Stimulated activated CD4-positive, alpha-beta T cell treated with anti-CD3 and anti-CD28 coated beads, TNF-alpha, amount 100 ng/mL, for 48 hours (primary cell): ENCODE results near the gene FMNL3.
"Not testable (repeated sequence)": the region's sequence is repeated elsewhere in the genome, so short reads cannot be mapped to it uniquely, and the experiment has no call there.

Experiments
- DNase-seq, 3 donors: peaks; one replicate each; pipeline ENCODE4 v3.0.0-alpha.2; 2020; ENCODE audit warnings: low read depth in 3 of 3

The FMNL3 gene, protein sequence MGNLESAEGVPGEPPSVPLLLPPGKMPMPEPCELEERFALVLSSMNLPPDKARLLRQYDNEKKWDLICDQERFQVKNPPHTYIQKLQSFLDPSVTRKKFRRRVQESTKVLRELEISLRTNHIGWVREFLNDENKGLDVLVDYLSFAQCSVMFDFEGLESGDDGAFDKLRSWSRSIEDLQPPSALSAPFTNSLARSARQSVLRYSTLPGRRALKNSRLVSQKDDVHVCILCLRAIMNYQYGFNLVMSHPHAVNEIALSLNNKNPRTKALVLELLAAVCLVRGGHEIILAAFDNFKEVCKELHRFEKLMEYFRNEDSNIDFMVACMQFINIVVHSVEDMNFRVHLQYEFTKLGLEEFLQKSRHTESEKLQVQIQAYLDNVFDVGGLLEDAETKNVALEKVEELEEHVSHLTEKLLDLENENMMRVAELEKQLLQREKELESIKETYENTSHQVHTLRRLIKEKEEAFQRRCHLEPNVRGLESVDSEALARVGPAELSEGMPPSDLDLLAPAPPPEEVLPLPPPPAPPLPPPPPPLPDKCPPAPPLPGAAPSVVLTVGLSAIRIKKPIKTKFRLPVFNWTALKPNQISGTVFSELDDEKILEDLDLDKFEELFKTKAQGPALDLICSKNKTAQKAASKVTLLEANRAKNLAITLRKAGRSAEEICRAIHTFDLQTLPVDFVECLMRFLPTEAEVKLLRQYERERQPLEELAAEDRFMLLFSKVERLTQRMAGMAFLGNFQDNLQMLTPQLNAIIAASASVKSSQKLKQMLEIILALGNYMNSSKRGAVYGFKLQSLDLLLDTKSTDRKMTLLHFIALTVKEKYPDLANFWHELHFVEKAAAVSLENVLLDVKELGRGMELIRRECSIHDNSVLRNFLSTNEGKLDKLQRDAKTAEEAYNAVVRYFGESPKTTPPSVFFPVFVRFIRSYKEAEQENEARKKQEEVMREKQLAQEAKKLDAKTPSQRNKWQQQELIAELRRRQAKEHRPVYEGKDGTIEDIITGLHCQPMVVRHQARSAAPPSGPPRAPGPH

DNA sequence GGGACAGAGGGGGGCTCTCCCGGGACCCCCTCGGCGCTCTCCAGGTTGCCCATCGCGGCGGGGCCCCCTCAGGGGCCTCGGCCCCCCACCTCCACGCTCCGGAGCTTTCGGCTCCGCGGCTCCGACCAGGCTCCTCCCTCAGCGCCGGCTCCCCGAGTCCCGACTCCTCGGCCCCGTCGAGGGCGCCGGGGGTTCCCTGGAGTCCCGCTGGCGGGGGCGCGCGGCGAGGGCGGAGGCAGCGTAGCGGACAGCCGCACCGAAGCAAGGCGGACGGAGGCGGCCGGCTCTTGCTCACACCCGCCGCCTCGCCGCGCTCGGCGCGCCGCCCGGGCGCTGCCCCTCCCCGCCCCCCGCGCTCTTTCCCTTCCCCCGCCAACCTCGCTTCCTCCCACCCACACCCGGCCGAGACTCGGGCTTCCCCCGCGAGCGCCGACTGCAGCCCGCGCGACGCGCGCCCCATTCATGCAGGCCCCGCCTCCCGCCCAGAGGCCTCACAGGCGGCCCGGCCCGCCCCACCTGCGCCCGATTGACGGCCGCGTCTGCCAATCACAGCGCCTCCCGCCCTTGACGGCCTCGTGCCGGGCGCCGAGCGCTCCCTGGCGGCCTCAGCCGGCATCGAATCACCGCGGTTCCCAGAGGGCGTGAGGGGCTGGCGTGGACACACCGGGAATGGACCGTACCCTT, at the start of gene FMNL3:
Gene FMNL3 (minus strand): TSS at position 278 of the 684 bp plus-strand sequence. CDS start 225 bp downstream, at position 53.
- peak; percentile 95 to 99 (median 99) for DNase-seq

DNA sequence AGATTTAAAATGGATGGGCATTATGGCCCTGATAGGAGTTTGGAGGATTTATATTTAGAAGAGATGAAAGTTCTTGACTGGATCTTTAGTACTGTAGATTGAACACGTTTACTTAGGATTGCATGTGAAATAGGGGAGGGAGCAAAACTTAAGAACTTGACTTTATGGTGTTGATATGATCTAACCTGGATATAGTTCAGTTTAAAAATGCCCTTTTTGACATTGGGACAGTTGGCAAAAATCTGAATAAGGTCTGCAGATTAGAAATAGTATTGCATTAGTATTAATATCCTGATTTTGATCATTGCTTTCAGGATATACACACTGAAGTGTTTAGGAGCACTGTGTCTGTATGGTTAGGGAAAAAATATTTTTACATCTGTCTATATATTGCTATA, 43.8 kb upstream of the FMNL3 start:
- DNase-seq, result no peak

DNA sequence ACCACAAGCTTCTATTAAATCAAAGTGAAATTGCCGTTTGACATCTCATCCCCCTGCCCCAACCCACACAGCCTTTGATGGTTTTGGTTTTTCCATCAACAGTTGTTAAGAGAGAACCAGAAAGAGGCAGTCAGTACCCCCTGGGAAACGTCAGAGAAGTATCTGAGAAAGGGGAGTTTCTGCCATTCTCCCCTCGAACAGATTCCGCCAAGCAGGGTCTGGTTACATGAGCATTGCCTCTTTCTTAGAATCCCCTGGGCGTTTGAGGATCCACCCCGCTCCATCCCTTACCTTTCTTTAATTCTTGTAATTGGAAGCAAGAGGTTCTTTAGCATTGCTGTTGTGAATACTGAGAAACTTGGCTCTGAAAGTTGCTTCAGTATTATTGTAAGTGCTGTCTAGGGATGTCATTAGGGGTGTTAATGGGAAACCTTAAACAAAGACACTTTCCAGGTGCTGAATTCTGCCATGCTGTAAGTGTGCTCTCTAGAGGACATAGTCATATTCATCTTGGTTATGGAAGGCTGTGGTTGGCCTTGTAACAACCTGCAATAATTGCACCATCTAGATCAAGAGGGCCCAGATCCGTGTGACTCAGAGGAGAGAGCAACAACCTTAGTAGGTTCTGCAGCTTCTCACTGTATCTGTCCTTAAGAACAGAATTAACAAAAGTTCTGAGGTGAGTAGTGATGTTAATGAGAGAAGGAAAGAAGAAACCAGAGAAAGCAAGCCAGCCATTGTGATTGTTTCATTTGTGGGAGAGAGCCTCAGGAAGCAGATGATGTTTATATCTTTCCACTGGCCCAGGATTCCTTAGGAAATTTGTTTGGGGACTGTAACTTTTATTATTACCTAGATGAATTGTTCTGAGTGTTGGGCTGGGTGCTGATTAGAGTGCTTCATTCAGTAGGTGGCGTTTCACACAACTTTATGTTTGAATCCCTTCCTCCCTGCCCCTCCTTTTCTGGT, 43.1 kb upstream of the FMNL3 start:
- peak; percentile 36 to 61 (median 50) for DNase-seq

DNA sequence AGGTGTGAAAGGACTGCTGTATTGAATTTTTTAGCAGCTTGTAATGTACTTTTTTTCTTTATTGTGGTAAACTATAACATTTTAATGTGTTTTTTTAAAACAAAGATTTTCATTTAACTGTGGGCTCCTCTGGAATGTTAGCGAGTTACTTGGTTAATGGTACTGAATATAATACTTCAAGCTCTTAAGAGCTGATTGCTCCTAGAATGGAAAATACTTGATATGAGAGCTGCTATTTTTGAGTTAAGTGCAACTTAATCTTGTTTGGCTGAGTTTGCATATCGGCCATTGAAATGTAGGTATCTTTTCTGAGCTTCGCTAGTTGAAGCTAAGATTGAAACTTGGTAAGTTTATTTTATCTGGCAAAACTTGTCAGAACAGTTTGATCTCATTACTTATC, 41.6 kb upstream of the FMNL3 start:
- DNase-seq, result no peak

DNA sequence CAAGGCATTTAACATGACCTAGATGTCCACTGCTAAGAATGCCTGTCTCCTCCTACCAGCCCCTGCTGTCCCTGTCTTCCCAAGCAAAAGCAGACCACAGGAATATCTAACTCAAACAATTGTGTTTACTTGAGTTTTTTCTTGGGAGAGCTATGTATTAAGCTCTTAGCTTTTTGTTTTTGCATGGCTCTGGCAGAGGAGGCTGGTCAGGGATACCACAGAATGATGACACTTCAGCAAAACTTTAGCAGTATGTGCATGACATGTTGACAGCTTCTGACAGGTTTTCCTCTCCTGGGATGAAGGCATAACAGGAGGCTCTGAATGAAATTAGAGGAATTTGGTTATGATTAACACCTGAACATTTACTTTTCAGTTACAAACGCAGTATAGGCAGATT, 41.1 kb upstream of the FMNL3 start:
- DNase-seq, result no peak

DNA sequence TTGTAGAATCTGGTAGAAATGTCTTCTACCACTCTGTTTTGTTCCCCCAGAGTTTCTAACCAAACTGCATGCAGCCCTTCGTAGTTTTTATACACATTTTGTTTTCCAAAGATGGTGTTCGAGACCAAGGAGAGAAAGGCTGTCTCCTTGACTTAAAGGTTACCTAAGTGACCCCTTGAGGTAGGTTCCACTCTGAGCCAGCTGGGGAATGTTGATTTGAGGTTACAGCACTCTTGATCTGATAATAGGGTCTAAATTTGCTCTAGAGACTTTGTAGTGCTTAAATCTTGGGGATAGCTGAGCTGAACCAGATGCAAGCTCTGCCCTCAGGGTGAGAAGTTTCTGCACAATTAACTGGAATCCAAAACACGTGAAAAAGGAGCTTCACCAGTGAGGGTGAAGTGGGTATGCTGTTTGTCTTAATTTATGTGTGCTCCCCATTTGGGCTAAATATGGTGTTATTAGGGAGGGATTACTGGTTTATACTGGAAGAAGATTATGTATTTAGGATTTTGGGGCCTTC, 37.2 kb upstream of the FMNL3 start:
- DNase-seq, result no peak

DNA sequence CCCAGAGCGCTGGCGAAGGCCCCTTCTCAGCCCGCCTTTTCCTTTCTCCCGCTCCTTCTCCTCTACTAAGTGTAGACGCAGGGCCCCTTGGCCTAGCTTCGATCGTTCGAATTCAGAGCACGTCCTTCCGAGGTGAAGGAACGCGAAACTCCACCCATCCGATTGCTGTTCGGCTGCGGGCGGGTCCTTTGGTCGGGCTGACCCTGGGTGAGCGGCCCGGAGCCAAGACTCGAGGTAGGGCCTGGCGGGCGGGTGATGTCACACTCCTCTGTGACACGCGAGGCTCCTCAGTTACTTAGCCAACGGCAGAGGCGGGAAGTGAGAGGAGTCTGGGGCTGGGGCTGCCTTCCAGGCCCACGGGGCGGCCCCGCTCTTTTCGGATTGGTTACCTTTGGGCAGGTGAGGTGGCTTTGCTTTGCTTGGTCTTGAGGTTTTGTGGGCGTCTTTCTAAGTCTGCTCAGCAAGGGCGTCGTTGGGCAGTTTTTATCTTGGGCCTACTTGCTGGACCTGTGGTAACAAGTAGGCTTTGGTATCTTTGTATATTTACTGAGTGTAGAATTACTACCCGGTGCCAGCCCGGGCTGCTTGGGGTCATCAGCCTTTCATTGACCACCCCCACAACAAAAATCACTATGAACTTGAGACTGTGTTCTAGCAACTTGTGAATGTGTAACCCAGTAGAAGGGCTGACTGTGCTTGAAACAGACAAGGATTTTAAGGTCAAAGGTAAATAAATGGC, 34.8 kb upstream of the FMNL3 start:
- DNase-seq, result peak; percentile 72 to 89 (median 82)

DNA sequence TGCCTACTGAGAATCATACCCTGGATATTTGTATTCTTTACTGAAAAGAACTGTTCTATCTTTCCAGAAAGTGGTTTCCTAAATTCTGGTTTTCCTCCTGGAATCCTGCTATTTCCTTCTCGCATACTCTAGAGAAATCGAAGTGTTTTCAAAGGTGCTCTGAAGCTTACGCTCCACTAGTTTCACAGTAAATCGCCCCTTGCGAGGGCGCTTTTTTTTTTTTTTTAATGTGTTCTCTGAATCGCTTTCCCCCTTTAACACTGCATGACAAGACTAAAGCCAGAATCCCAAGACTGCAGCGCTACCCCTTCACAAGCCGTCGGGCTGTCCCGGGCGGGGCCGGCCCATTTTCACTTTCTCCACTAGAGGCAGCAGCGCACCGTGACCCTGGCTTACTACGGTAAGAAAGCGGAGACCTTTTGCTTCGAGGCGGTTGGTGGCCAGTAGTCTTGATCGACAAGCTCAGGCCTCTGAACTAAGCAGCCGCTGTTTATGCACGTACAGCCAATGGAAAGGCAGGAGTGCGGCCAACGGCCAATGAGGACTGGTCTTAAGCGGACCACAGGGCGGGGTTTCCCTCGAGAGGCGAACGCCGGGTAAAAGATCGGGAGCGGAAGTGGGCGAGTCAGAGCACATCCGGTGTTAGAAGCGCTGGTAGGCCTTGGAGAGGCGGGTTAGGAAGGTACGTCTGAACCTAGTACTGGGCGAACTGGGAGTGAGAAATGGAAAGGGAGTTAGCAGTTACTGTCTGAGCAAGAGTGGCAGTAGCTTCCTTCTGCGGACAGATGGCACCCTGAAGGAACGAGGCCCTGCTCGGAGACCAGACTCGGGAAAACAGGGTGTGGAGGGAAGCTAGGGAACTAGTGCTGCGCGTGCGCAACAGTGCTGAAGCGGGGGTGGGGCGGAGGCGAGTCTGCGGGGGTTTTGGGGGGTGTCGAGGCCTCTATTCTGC, 34.0 kb upstream of the FMNL3 start, which contains the start of gene TMBIM6:
Gene TMBIM6 (plus strand): TSS at position 628 of the 952 bp plus-strand sequence. CDS start 10,937 bp downstream, outside the sequence.
- DNase-seq, result peak; percentile 96 to 100 (median 98)

DNA sequence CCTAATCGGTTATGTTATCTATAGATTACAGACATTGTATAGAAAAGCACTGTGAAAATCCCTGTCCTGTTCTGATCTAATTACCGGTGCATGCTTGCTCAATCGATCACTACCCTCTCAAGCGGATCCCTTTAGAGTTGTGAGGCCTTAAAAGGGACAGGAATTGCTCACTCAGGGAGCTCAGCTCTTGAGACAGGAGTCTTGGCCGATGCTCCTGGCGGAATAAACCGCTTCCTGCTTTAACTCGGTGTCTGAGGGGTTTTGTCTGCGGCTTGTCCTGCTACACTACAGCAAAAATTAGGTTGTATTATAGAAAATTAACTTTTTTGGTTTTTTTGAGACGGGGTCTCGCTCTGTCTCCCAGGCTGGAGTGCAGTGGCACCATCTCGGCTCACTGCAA, 33.1 kb upstream of the FMNL3 start:
- not testable (repeated sequence) for DNase-seq

DNA sequence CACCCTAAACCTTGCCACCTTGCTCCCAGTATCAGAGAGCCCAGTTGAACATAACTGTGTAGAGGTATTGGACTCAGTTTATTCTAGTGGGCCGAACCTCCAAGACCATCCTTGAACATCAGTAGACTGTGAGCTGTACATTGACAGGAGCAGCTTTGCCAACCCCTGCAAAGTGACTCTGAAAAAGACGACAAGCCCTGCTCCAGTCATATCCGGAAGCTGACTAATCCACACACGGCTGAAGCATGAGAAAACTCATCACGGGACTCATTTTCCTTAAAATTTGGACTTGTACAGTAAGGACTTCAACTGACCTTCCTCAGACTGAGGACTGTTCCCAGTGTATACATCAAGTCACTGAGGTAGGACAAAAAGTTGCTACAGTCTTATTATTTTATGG, 31.5 kb upstream of the FMNL3 start:
- DNase-seq, result not testable (repeated sequence)

DNA sequence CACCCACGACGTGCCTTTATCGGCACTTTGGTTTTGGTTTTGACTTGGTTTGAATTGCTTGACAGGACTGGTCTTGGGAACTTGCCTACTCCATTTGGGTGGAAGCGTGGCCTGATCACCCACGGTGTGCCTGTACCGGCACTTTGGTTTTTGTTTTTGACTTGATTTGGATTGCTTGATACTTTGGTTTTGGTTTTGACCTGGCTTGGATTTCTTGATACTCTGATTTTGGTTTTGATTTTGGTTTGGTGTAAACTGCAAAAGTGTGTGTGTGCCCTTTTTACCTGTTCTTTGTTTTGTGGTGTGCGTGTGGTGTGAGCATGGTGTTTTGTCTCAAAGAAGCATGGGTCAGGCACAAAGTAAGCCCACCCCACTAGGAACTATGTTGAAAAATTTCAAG, 27.7 kb upstream of the FMNL3 start:
- not testable (repeated sequence) for DNase-seq

DNA sequence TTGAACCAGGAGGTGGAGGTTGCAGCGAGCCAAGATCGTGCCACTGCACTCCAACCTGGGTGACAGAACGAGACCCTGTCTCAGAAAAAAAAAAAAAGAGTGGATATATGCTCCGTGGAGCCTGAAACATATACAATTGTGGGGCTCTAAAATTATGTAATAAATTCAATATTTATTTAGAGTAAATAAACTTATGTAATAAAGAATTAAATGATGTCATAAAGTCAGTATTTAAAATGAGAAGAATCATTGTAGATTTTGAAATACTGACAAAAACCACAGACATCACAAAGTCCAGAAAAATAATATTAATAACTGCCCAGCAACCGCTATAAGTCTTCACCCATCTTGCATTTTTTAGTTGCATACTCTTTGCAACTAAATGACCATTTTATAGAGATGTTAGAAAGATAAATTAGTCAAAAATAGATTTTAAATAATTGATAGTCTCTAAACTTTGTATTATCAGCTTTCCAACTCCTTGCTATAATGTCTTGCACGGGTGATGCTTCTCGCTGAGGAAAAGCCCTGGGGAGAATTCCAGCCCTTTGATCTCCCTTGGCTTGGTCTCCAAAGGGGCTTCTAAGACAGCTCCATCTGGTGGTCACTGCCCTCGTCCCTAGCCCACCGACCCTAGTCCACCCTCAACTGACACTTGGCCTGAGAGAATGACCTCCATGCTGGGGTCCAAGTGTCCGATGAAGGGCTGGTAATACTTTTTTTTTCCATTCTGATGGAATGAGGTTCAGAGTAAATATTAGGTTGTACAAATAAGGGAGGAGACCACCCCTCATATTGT, 26.2 kb upstream of the FMNL3 start:
- no peak for DNase-seq

DNA sequence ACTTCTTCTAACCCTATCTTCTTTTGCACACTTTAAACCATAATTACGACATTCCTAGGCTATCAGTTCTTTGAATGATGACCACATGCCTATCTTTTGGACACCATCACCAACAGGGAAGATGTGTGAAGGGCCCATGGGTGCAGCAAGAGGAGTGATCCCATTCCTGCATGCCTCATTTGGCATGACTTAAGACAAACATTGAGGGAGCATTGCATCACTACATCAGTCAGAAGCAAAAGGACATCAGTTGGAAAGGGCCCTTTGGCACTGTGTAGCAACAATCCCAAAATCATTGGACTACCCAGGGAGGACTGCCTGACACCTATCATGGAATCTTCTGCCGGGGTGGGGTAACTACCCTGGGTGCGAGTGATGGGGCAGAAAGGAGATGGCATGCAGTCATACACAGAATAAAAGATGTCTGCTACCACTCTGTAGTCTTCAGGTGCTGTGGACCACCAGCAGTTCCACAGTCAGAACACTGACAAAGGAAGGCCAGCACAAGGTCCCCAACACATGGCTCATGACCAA, 23.4 kb upstream of the FMNL3 start:
- DNase-seq, result no peak

DNA sequence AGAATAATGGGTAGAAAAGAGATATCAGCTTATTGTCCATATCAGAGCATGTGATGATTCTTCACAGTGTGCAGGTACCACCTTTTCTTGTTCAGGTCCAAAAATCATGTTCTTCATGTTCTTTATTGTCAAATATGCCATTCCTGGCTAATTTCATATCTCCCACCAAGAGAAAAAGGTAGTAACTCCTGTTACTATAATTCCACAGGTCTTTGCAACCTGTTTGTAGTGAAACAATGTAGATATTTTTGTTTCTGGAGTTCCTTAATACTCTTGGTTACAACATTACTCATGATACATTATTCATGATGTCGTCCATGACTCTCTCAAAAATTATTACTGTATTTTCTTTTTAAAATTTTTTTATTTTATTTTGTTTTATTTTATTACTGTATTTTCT, 22.8 kb upstream of the FMNL3 start:
- DNase-seq, result no peak

DNA sequence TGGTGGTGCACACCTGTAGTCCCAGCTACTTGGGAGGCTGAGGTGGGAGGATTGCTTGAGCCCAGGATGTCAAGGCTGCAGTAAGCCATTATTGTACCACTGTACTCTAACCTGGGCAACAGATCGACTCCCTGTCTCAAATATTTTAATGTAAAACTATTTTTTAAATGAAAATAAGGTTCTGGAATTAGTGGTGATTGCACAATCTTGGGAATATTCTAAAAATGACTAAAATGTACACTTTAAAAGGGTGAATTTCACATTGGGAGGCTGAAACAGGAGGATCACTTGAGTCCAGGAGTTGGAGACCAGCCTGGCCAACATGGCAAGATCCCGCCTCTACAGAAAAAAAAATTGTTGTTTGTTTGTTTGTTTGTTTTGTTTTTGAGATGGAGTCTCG, 21.2 kb upstream of the FMNL3 start:
- DNase-seq, result no peak

DNA sequence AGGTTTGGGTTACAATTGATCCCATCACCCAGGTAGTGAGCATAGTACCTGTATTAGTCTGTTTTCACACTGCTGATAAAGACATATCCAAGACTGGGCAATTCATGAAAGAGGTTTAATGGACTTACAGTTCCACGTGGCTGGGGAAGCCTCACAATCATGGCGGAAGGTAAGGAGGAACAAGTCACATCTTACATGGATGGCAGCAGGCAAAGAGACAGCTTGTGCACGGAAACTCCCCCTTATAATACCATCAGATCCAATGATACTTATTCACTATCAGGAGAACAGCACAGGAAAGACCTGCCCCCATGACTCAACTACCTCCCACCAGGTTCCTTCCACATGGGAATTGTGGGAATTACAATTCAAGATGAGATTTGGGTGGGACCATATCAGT, 14.2 kb upstream of the FMNL3 start:
- not testable (repeated sequence) for DNase-seq

DNA sequence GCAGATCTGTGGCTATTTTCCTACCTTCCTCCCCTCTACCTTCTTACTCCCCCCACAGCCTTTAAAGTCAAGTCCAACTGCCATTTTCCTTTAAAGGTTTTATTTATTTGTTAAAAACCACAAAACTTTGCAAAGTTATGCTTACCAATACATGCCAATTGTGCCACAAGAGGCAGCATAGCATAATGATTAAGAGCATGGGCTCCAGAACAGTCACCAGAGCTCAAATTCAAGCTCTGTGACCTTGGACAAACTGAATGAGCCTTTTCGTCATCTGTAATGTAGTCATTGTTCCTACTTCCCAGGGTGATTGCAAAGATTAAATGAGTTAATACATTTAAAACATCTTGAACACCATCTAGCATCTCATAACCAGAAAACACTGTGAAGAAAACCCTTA, 13.0 kb upstream of the FMNL3 start:
- no peak for DNase-seq
